HepG2 (cell line): Measurements from ENCODE around the gene AZU1. TPM values are rescaled to one million over a fixed set of nuclear protein-coding genes. Genes with fewer than 3 reads are reported as not detected.

Experiments
- DNMT3B ChIP-seq: conservative IDR thresholded peaks from 2 replicates; pipeline ENCODE4 v1.6.1; 2016; ENCODE audit warnings: missing biosample characterization, control low read depth
- ELF4 ChIP-seq: sonication (generic); formaldehyde crosslinking; IDR thresholded peaks from 2 replicates; pipeline ENCODE4 v1.5.0; 2020; ENCODE audit warnings: missing genetic modification reagents, mild to moderate bottlenecking, moderate library complexity, borderline replicate concordance
- GABPA ChIP-seq, 2 experiments: IDR thresholded peaks; 2 replicates each; pipeline ENCODE4 v1.6.1; 2011 to 2016; ENCODE audit warnings: low read depth in 2 of 2, low read length in 1 of 2, missing biosample characterization in 1 of 2, missing genetic modification characterization in 1 of 2
- KMT2B ChIP-seq: IDR thresholded peaks from 2 replicates; pipeline ENCODE4 v1.6.1; 2016; ENCODE audit warnings: missing genetic modification reagents, missing compliant biosample characterization
- MED1 ChIP-seq: sonication (generic); formaldehyde crosslinking; IDR thresholded peaks from 2 replicates; pipeline ENCODE4 v1.4.0; 2020; ENCODE audit warnings: missing genetic modification reagents
- NFRKB ChIP-seq: fragments of 450-650 bp; IDR thresholded peaks from 2 replicates; pipeline ENCODE4 v1.6.1; 2017
- NR2F1 ChIP-seq, 2 experiments: fragments of 450-650 bp in 1 of 2; formaldehyde crosslinking in 1 of 2; IDR thresholded peaks; 2 replicates each; pipeline versions ENCODE4 v1.5.0 to v1.6.1; 2016 to 2020; ENCODE audit warnings: mild to moderate bottlenecking in 1 of 2, missing compliant biosample characterization in 1 of 2, missing genetic modification reagents in 1 of 2, moderate library complexity in 1 of 2
- POLR2A ChIP-seq, 2 experiments: IDR thresholded peaks; 2 replicates each; pipeline ENCODE4 v1.6.1; 2011; ENCODE audit warnings: low read depth in 2 of 2, low read length in 2 of 2, mild to moderate bottlenecking in 1 of 2, moderate library complexity in 1 of 2; ENCODE audit not compliant: insufficient read depth in 1 of 2
- RARA ChIP-seq: IDR thresholded peaks from 2 replicates; pipeline ENCODE4 v1.6.1; 2016; ENCODE audit warnings: missing genetic modification reagents, missing compliant biosample characterization
- RORA ChIP-seq: sonication (generic); formaldehyde crosslinking; IDR thresholded peaks from 2 replicates; pipeline ENCODE4 v1.5.0; 2020; ENCODE audit warnings: mild to moderate bottlenecking, missing genetic modification reagents, moderate library complexity
- THAP11 ChIP-seq: IDR thresholded peaks from 2 replicates; pipeline ENCODE4 v1.6.1; 2016; ENCODE audit warnings: missing biosample characterization, missing genetic modification reagents
- YEATS4 ChIP-seq: sonication (generic); formaldehyde crosslinking; IDR thresholded peaks from 2 replicates; pipeline ENCODE4 v1.4.0; 2020; ENCODE audit warnings: missing genetic modification reagents, borderline replicate concordance
- ZBTB38 ChIP-seq: sonication (generic); formaldehyde crosslinking; IDR thresholded peaks from 2 replicates; pipeline ENCODE4 v1.5.1; 2020; ENCODE audit warnings: mild to moderate bottlenecking, missing genetic modification reagents
- ZFP62 ChIP-seq: sonication (generic); formaldehyde crosslinking; IDR thresholded peaks from 2 replicates; pipeline ENCODE4 v1.4.0; 2020; ENCODE audit warnings: missing genetic modification reagents
- ZNF460 ChIP-seq: sonication (generic); formaldehyde crosslinking; IDR thresholded peaks from 2 replicates; pipeline ENCODE4 v1.5.1; 2020; ENCODE audit warnings: missing genetic modification reagents, mild to moderate bottlenecking, borderline replicate concordance
- ZNF607 ChIP-seq: sonication (generic); formaldehyde crosslinking; IDR thresholded peaks from 2 replicates; pipeline ENCODE4 v1.5.1; 2020; ENCODE audit warnings: missing genetic modification reagents, mild to moderate bottlenecking, borderline replicate concordance
- polyA plus RNA-seq, 8 experiments: library from polyadenylated mRNA; depleted of rRNA in 3 of 8; stranded (reverse) in 7 of 8; unstranded in 1 of 8; fragments of >200 nt; fragmentation: Illumina TruSeq in 4 of 8; extraction: Trizol in 4 of 8; gene quantifications; 2 replicates each; pipeline versions ENCODE4 v1.2.1 to v1.2.3, GENCODE V29; 2011 to 2016; ENCODE audit warnings: low read depth in 4 of 8, missing spikeins in 1 of 8, mixed read lengths in 1 of 8; ENCODE audit not compliant: insufficient read depth in 1 of 8
- total RNA-seq, 5 experiments: library from RNA; depleted of rRNA; stranded (reverse); fragments of >200 nt; fragmentation: Illumina TruSeq; extraction: Trizol; gene quantifications; 2 replicates each; pipeline ENCODE4 v1.2.3, GENCODE V29; 2016; ENCODE audit warnings: low read depth in 1 of 5
- TF ChIP-seq, protein P1 (sequence below): sonication (generic); formaldehyde crosslinking; IDR thresholded peaks from 2 replicates; pipeline ENCODE4 v1.4.0; 2020; ENCODE audit warnings: missing genetic modification reagents
- TF ChIP-seq, protein P2 (sequence below): sonication (generic); formaldehyde crosslinking; conservative IDR thresholded peaks from 2 replicates; pipeline ENCODE4 v1.4.0; 2020; ENCODE audit warnings: mild to moderate bottlenecking, missing genetic modification reagents, moderate library complexity
- TF ChIP-seq, protein P3 (sequence below): sonication (generic); formaldehyde crosslinking; IDR thresholded peaks from 2 replicates; pipeline ENCODE4 v1.4.0; 2020; ENCODE audit warnings: mild to moderate bottlenecking, missing genetic modification reagents
- TF ChIP-seq, protein P4 (sequence below): IDR thresholded peaks from 2 replicates; pipeline ENCODE4 v1.6.1; 2016; ENCODE audit warnings: missing biosample characterization, missing genetic modification reagents, low read depth

Gene AZU1
- total and polyA plus RNA-seq, 2 of the 13 experiments (the other 11 are each of a cell fraction or from before 2014, with no cell fraction given): not detected

DNA sequence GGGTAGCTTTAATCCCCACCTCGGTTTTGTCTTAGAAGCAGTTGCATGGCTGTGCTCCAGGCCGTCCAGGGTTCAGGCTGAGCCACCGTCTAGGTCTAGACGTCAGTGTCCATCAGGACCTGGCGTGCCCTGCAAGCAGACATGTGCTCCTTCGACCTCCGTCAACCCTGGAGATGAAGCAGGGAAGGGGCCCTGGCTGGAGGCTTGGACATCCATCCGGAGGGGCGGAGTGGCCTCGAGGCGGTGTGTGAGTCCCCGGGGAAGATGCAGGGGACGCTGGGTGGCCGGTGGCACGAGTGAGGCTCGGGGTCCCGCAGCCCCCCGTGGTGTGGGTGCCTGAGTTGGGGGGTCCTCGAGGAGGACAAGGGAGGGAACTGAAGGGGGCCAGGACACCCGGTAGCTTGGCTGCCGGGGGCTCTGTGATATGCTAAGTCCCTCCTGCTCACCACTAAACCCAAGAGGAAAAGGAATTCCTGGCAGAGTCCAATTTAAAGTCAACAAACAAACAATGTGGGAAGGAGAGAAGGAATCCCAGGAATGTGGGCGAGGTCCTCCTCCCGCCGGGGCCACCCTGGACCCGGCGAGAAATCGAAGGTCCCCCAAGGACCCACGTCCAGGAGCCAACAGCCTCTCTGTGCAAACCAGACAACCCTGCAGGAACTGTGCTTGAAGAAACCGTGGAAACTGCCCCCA is 45.3 kb upstream of the AZU1 start (continued):
- TF ChIP-seq, protein P1, sequence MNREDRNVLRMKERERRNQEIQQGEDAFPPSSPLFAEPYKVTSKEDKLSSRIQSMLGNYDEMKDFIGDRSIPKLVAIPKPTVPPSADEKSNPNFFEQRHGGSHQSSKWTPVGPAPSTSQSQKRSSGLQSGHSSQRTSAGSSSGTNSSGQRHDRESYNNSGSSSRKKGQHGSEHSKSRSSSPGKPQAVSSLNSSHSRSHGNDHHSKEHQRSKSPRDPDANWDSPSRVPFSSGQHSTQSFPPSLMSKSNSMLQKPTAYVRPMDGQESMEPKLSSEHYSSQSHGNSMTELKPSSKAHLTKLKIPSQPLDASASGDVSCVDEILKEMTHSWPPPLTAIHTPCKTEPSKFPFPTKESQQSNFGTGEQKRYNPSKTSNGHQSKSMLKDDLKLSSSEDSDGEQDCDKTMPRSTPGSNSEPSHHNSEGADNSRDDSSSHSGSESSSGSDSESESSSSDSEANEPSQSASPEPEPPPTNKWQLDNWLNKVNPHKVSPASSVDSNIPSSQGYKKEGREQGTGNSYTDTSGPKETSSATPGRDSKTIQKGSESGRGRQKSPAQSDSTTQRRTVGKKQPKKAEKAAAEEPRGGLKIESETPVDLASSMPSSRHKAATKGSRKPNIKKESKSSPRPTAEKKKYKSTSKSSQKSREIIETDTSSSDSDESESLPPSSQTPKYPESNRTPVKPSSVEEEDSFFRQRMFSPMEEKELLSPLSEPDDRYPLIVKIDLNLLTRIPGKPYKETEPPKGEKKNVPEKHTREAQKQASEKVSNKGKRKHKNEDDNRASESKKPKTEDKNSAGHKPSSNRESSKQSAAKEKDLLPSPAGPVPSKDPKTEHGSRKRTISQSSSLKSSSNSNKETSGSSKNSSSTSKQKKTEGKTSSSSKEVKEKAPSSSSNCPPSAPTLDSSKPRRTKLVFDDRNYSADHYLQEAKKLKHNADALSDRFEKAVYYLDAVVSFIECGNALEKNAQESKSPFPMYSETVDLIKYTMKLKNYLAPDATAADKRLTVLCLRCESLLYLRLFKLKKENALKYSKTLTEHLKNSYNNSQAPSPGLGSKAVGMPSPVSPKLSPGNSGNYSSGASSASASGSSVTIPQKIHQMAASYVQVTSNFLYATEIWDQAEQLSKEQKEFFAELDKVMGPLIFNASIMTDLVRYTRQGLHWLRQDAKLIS (CRISPR knock-in tag): no peak
- TF ChIP-seq ZBTB38 (CRISPR knock-in tag) (peak; percentile 27; the same call in 1 of the 2 replicates), RORA (CRISPR knock-in tag) (no peak), ZNF460 (CRISPR knock-in tag) (no peak), MED1 (CRISPR knock-in tag) (peak; percentile 62), GABPA (IDR thresholded peaks at IDR 0.05; ENCODE audit: low read depth, low read length) (no peak), GABPA (CRISPR knock-in tag; IDR thresholded peaks at IDR 0.05; ENCODE audit: low read depth) (no peak; the same call in 1 of the 2 replicates), RARA (CRISPR knock-in tag) (peak; percentile 39; the same call in 1 of the 2 replicates), KMT2B (CRISPR knock-in tag) (no peak), NFRKB (no peak), NR2F1 (CRISPR knock-in tag; IDR thresholded peaks at IDR 0.05) (peak in 1 of 2 experiments; percentile 26; a peak in 1 of 4 replicates), ZNF607 (CRISPR knock-in tag) (no peak), POLR2A (IDR thresholded peaks at IDR 0.05; ENCODE audit: insufficient read depth in 1 of 2, low read depth in 2 of 2, low read length in 2 of 2) (peak; percentile 48 to 85; a peak in 3 of 4 replicates), YEATS4 (CRISPR knock-in tag) (peak; percentile 47; the same call in 1 of the 2 replicates), ELF4 (CRISPR knock-in tag) (0 out of 2 replicates have a peak, but pooled peaks have one; percentile 57), ZFP62 (CRISPR knock-in tag) (no peak), DNMT3B (CRISPR knock-in tag) (no peak), THAP11 (CRISPR knock-in tag) (peak; percentile 44; the same call in 1 of the 2 replicates)
- TF ChIP-seq, protein P2, sequence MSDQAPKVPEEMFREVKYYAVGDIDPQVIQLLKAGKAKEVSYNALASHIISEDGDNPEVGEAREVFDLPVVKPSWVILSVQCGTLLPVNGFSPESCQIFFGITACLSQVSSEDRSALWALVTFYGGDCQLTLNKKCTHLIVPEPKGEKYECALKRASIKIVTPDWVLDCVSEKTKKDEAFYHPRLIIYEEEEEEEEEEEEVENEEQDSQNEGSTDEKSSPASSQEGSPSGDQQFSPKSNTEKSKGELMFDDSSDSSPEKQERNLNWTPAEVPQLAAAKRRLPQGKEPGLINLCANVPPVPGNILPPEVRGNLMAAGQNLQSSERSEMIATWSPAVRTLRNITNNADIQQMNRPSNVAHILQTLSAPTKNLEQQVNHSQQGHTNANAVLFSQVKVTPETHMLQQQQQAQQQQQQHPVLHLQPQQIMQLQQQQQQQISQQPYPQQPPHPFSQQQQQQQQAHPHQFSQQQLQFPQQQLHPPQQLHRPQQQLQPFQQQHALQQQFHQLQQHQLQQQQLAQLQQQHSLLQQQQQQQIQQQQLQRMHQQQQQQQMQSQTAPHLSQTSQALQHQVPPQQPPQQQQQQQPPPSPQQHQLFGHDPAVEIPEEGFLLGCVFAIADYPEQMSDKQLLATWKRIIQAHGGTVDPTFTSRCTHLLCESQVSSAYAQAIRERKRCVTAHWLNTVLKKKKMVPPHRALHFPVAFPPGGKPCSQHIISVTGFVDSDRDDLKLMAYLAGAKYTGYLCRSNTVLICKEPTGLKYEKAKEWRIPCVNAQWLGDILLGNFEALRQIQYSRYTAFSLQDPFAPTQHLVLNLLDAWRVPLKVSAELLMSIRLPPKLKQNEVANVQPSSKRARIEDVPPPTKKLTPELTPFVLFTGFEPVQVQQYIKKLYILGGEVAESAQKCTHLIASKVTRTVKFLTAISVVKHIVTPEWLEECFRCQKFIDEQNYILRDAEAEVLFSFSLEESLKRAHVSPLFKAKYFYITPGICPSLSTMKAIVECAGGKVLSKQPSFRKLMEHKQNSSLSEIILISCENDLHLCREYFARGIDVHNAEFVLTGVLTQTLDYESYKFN (CRISPR knock-in tag): peak; percentile 87
- TF ChIP-seq, protein P3, sequence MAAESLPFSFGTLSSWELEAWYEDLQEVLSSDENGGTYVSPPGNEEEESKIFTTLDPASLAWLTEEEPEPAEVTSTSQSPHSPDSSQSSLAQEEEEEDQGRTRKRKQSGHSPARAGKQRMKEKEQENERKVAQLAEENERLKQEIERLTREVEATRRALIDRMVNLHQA (CRISPR knock-in tag): no peak
- TF ChIP-seq, protein P4, sequence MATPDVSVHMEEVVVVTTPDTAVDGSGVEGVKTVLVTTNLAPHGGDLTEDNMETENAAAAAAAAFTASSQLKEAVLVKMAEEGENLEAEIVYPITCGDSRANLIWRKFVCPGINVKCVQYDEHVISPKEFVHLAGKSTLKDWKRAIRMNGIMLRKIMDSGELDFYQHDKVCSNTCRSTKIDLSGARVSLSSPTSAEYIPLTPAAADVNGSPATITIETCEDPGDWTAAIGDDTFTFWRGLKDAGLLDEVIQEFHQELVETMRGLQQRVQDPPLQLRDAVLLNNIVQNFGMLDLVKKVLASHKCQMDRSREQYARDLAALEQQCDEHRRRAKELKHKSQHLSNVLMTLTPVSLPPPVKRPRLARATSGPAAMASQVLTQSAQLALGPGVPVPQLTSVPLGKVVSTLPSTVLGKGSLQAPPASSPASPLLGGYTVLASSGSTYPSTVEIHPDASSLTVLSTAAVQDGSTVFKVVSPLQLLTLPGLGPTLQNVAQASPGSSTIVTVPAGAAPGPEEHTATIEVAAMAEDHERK (CRISPR knock-in tag): no peak
